OCI-LY7 (cell line): ENCODE data around the gene NTM.

ENCODE experiments used
- EZH2phosphoT487 ChIP-seq: fragments of 200-600 bp; sonication (generic); IDR thresholded peaks from 2 replicates; pipeline ENCODE4 v1.6.1; 2018; ENCODE audit warnings: low read depth, borderline replicate concordance, mild to moderate bottlenecking, mixed run types, antibody characterized with exemption, low read length, moderate library complexity, mixed read lengths
- TF ChIP-seq, protein P1 (sequence below): fragments of 200-600 bp; sonication (generic); conservative IDR thresholded peaks from 2 replicates; pipeline ENCODE4 v1.5.1; 2014; ENCODE audit warnings: mild to moderate bottlenecking, antibody characterized with exemption, low read length, moderate library complexity, mixed read lengths

DNA sequence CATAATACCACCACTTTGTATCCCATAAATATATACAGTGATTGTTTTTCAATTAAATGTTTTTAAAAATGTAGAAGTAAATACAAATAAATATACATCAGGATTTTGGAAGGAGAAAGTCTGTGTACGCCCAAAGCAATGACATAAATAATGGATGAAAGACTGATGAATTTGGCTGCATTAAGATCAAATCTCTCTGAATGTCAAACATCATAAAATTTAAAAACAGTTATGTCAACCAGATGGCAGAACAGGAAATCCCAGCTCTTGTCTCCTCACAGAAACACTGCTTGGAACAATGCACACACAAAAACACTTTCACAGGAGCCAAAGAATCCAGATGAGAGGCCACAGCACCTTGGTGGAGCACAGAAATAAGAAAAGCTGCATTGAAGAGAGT, 332.9 kb downstream of the NTM start:
- TF ChIP-seq, protein P1, sequence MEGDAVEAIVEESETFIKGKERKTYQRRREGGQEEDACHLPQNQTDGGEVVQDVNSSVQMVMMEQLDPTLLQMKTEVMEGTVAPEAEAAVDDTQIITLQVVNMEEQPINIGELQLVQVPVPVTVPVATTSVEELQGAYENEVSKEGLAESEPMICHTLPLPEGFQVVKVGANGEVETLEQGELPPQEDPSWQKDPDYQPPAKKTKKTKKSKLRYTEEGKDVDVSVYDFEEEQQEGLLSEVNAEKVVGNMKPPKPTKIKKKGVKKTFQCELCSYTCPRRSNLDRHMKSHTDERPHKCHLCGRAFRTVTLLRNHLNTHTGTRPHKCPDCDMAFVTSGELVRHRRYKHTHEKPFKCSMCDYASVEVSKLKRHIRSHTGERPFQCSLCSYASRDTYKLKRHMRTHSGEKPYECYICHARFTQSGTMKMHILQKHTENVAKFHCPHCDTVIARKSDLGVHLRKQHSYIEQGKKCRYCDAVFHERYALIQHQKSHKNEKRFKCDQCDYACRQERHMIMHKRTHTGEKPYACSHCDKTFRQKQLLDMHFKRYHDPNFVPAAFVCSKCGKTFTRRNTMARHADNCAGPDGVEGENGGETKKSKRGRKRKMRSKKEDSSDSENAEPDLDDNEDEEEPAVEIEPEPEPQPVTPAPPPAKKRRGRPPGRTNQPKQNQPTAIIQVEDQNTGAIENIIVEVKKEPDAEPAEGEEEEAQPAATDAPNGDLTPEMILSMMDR = no peak
- TF ChIP-seq EZH2phosphoT487 = no peak
